ENCODE measurements around the gene CENPF. TPM values are rescaled to one million over a fixed set of nuclear protein-coding genes. Genes with fewer than 3 reads are reported as not detected.
"Not testable (repeated sequence)": the region's sequence is repeated elsewhere in the genome, so short reads cannot be mapped to it uniquely, and the experiment has no call there.

CENPF gene
- total RNA-seq, 1 donor from 2014 or later: 4.7 TPM

DNA sequence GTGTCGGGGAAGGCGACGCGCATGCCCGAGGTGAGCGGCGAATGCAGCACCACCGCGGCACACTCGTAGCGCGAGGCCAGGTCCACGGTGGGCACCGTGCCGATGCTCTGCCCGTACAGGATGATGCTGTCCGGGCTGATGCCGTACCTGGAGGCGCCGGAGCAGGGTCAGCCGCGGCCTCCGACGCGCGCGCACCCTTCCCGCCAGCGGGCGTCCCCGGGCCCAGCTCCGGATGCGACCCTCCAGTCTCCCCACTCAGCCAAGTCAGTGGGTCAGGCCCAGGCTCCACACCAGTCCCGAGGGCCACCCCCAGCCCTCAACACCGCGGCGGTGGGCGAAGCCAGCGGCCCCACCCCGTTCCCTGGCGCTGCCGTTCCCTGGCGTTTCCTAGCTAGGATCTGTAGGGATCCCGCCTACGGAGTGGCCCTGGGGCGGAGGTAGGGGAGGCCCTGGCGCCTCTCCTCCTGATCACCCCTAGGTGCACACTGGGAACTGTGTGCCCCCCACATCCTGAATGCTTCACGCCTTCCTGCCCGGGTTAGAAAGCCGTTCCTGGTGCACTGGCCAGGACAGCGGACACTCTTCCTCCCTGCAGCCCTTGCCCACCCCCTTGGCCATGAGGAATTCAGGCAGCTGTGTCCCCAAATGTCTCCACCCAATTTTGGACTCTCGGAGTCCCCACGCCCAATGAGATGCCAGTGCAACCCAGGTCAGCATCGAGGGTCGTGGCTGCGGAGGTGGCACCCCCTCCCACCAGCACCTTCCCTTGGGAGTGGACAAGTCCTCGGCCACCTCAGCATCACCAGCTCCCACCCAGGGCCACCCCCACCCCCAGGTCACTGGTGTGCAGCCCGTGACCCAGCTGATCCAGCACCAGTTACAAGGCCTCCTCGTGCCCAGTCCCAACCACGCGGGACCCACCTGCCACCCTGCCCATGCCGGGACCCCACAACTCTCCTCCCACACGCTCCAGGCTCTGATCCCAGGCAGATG lies 3.2 kb downstream of the CENPF start:
- H3K27me3 ChIP-seq (ENCODE audit: control insufficient read depth in 3 of 3, insufficient read depth in 3 of 3, low read length in 3 of 3); H3K36me3 ChIP-seq (ENCODE audit: control insufficient read depth in 3 of 3, insufficient read depth in 3 of 3, low read length in 3 of 3); H3K4me3 ChIP-seq (ENCODE audit: low read length in 3 of 3); H3K27ac ChIP-seq (ENCODE audit: low read depth, low read length); H3K9ac ChIP-seq (ENCODE audit: low read depth in 1 of 3, low read length in 3 of 3); H3K9me3 ChIP-seq (ENCODE audit: control insufficient read depth in 3 of 3, low read length in 3 of 3): not testable (repeated sequence)
- H3K4me1 ChIP-seq (ENCODE audit: control insufficient read depth in 3 of 3, insufficient read depth in 3 of 3, low read length in 3 of 3): peaks cover 5 to 10% (median 7%) of the 10 kb centered on the region in 3 donors

- not testable (repeated sequence) for H3K4me3 ChIP-seq (ENCODE audit: low read length in 3 of 3); H3K27ac ChIP-seq (ENCODE audit: low read depth, low read length); H3K4me1 ChIP-seq (ENCODE audit: control insufficient read depth in 3 of 3, insufficient read depth in 3 of 3, low read length in 3 of 3); H3K27me3 ChIP-seq (ENCODE audit: control insufficient read depth in 3 of 3, insufficient read depth in 3 of 3, low read length in 3 of 3); H3K36me3 ChIP-seq (ENCODE audit: control insufficient read depth in 3 of 3, insufficient read depth in 3 of 3, low read length in 3 of 3); H3K9me3 ChIP-seq (ENCODE audit: control insufficient read depth in 3 of 3, low read length in 3 of 3); H3K9ac ChIP-seq (ENCODE audit: low read depth in 1 of 3, low read length in 3 of 3)
Observed at GRCh38 chr1:214607492-214608215, 4.7 kb downstream of the CENPF start.

GRCh38 chr1:214608216-214608783 lies 5.3 kb downstream of the CENPF start:
- H3K9me3 ChIP-seq (ENCODE audit: control insufficient read depth in 3 of 3, low read length in 3 of 3); H3K27ac ChIP-seq (ENCODE audit: low read depth, low read length); H3K9ac ChIP-seq (ENCODE audit: low read depth in 1 of 3, low read length in 3 of 3); H3K36me3 ChIP-seq (ENCODE audit: control insufficient read depth in 3 of 3, insufficient read depth in 3 of 3, low read length in 3 of 3); H3K4me3 ChIP-seq (ENCODE audit: low read length in 3 of 3); H3K4me1 ChIP-seq (ENCODE audit: control insufficient read depth in 3 of 3, insufficient read depth in 3 of 3, low read length in 3 of 3); H3K27me3 ChIP-seq (ENCODE audit: control insufficient read depth in 3 of 3, insufficient read depth in 3 of 3, low read length in 3 of 3): not testable (repeated sequence)

DNA sequence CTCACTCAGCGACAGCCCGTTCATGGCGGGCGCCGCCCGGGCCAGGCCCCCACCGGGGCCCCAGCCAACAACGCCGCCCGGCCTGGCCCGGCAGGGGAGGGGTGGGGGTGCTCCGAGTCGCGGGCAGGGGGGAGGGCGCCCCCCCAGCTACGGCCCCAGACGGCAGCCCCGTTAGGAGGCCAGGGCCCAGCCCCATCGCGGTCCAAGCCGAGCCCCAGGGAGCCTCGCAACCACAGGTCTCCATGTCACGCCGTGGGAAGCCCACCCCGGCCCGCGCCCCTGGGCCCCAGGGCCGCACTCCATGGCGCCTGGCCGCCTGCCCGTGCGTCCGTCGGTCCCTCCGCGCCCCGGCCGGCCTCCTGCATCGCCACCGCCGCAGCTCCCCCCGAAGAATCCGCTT lies 5.8 kb downstream of the CENPF start:
- not testable (repeated sequence) for H3K27me3 ChIP-seq (ENCODE audit: control insufficient read depth in 3 of 3, insufficient read depth in 3 of 3, low read length in 3 of 3); H3K4me1 ChIP-seq (ENCODE audit: control insufficient read depth in 3 of 3, insufficient read depth in 3 of 3, low read length in 3 of 3)

GRCh38 chr1:214609692-214610091 lies 6.7 kb downstream of the CENPF start:
- Histone ChIP-seq H3K4me1 (ENCODE audit: control insufficient read depth in 3 of 3, insufficient read depth in 3 of 3, low read length in 3 of 3) (no peaks in the 10 kb centered on the region), H3K36me3 (ENCODE audit: control insufficient read depth in 3 of 3, insufficient read depth in 3 of 3, low read length in 3 of 3) (no peaks in the 10 kb centered on the region), H3K9ac (ENCODE audit: low read depth in 1 of 3, low read length in 3 of 3) (no peak overlapping the region), H3K9me3 (ENCODE audit: control insufficient read depth in 3 of 3, low read length in 3 of 3) (no peaks in the 10 kb centered on the region), H3K4me3 (ENCODE audit: low read length in 3 of 3) (no peak overlapping the region), H3K27ac (ENCODE audit: low read depth, low read length) (no peak overlapping the region), H3K27me3 (ENCODE audit: control insufficient read depth in 3 of 3, insufficient read depth in 3 of 3, low read length in 3 of 3) (no peaks in the 10 kb centered on the region)

More for the DNA sequence above, 5.8 kb downstream of the CENPF start:
- H3K9ac ChIP-seq (ENCODE audit: low read depth in 1 of 3, low read length in 3 of 3); H3K4me3 ChIP-seq (ENCODE audit: low read length in 3 of 3); H3K27ac ChIP-seq (ENCODE audit: low read depth, low read length); H3K36me3 ChIP-seq (ENCODE audit: control insufficient read depth in 3 of 3, insufficient read depth in 3 of 3, low read length in 3 of 3); H3K9me3 ChIP-seq (ENCODE audit: control insufficient read depth in 3 of 3, low read length in 3 of 3): not testable (repeated sequence)

- H3K4me3 ChIP-seq (ENCODE audit: low read length in 3 of 3); H3K36me3 ChIP-seq (ENCODE audit: control insufficient read depth in 3 of 3, insufficient read depth in 3 of 3, low read length in 3 of 3); H3K27ac ChIP-seq (ENCODE audit: low read depth, low read length); H3K9ac ChIP-seq (ENCODE audit: low read depth in 1 of 3, low read length in 3 of 3); H3K4me1 ChIP-seq (ENCODE audit: control insufficient read depth in 3 of 3, insufficient read depth in 3 of 3, low read length in 3 of 3); H3K27me3 ChIP-seq (ENCODE audit: control insufficient read depth in 3 of 3, insufficient read depth in 3 of 3, low read length in 3 of 3); H3K9me3 ChIP-seq (ENCODE audit: control insufficient read depth in 3 of 3, low read length in 3 of 3): not testable (repeated sequence)
Observed at GRCh38 chr1:214610136-214610535, 7.1 kb downstream of the CENPF start.

- Histone ChIP-seq H3K36me3 (ENCODE audit: control insufficient read depth in 3 of 3, insufficient read depth in 3 of 3, low read length in 3 of 3) (no peaks in the 10 kb centered on the region), H3K27me3 (ENCODE audit: control insufficient read depth in 3 of 3, insufficient read depth in 3 of 3, low read length in 3 of 3) (no peaks in the 10 kb centered on the region), H3K9me3 (ENCODE audit: control insufficient read depth in 3 of 3, low read length in 3 of 3) (no peaks in the 10 kb centered on the region), H3K27ac (ENCODE audit: low read depth, low read length) (no peak overlapping the region), H3K4me3 (ENCODE audit: low read length in 3 of 3) (no peak overlapping the region), H3K4me1 (ENCODE audit: control insufficient read depth in 3 of 3, insufficient read depth in 3 of 3, low read length in 3 of 3) (no peaks in the 10 kb centered on the region), H3K9ac (ENCODE audit: low read depth in 1 of 3, low read length in 3 of 3) (no peak overlapping the region)
Observed at GRCh38 chr1:214615109-214615508, 12.1 kb downstream of the CENPF start.

GRCh38 chr1:214615871-214616270 lies 12.9 kb downstream of the CENPF start:
- no peaks in the 10 kb centered on the region for H3K9me3 ChIP-seq (ENCODE audit: control insufficient read depth in 3 of 3, low read length in 3 of 3)
- H3K36me3 ChIP-seq (ENCODE audit: control insufficient read depth in 3 of 3, insufficient read depth in 3 of 3, low read length in 3 of 3): no peaks in the 10 kb centered on the region
- H3K9ac ChIP-seq (ENCODE audit: low read depth in 1 of 3, low read length in 3 of 3): no peak overlapping the region
- H3K27me3 ChIP-seq (ENCODE audit: control insufficient read depth in 3 of 3, insufficient read depth in 3 of 3, low read length in 3 of 3): no peaks in the 10 kb centered on the region
- H3K27ac ChIP-seq (ENCODE audit: low read depth, low read length): no peak overlapping the region
- H3K4me3 ChIP-seq (ENCODE audit: low read length in 3 of 3): no peak overlapping the region
- H3K4me1 ChIP-seq (ENCODE audit: control insufficient read depth in 3 of 3, insufficient read depth in 3 of 3, low read length in 3 of 3): no peaks in the 10 kb centered on the region

DNA sequence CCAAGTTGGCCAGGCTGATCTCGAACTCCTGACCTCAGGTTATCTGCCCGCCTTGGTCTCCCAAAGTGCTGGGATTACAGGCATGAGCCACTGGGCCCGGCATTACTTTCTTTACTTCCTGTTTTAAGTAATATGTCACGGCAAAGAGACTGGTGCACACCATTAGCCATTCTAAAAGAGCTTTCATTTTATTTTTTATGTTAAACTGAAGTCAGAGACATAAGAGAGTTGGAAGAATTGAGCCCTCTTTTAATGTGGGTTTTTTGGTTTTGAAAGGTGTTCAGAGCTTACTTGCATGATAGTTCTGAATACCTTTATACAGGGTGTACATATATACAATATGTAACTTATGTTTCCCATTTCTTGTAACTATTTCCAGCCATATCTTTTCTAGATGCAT lies 14.3 kb downstream of the CENPF start:
- H3K9ac ChIP-seq (ENCODE audit: low read depth in 1 of 3, low read length in 3 of 3): no peak overlapping the region
- H3K27ac ChIP-seq (ENCODE audit: low read depth, low read length): no peak overlapping the region
- no peaks in the 10 kb centered on the region for H3K27me3 ChIP-seq (ENCODE audit: control insufficient read depth in 3 of 3, insufficient read depth in 3 of 3, low read length in 3 of 3)
- H3K4me3 ChIP-seq (ENCODE audit: low read length in 3 of 3): no peak overlapping the region
- no peaks in the 10 kb centered on the region for H3K36me3 ChIP-seq (ENCODE audit: control insufficient read depth in 3 of 3, insufficient read depth in 3 of 3, low read length in 3 of 3)
- H3K9me3 ChIP-seq (ENCODE audit: control insufficient read depth in 3 of 3, low read length in 3 of 3): no peaks in the 10 kb centered on the region
- H3K4me1 ChIP-seq (ENCODE audit: control insufficient read depth in 3 of 3, insufficient read depth in 3 of 3, low read length in 3 of 3): no peaks in the 10 kb centered on the region

GRCh38 chr1:214617843-214618242 lies 14.8 kb downstream of the CENPF start:
- H3K9ac ChIP-seq (ENCODE audit: low read depth in 1 of 3, low read length in 3 of 3): no peak overlapping the region
- no peak overlapping the region for H3K4me3 ChIP-seq (ENCODE audit: low read length in 3 of 3)
- H3K9me3 ChIP-seq (ENCODE audit: control insufficient read depth in 3 of 3, low read length in 3 of 3): no peaks in the 10 kb centered on the region
- no peaks in the 10 kb centered on the region for H3K4me1 ChIP-seq (ENCODE audit: control insufficient read depth in 3 of 3, insufficient read depth in 3 of 3, low read length in 3 of 3)
- no peaks in the 10 kb centered on the region for H3K27me3 ChIP-seq (ENCODE audit: control insufficient read depth in 3 of 3, insufficient read depth in 3 of 3, low read length in 3 of 3)
- H3K36me3 ChIP-seq (ENCODE audit: control insufficient read depth in 3 of 3, insufficient read depth in 3 of 3, low read length in 3 of 3): no peaks in the 10 kb centered on the region
- no peak overlapping the region for H3K27ac ChIP-seq (ENCODE audit: low read depth, low read length)
